WTC11 (cell line): ENCODE measurements around the gene OSMR. TPM values are rescaled to one million over a fixed set of nuclear protein-coding genes. Genes with fewer than 3 reads are reported as not detected.

Experiments used
- ATAC-seq: fragments of 200-7000 bp; cut with Tn5 transposase; 2 replicates; pipeline ENCODE4 v1.10.0; 2021; ENCODE audit warnings: mild to moderate bottlenecking, moderate library complexity
- CTCF ChIA-PET: fragments of 300-600 bp; sonication (Branson Sonifier 250); formaldehyde crosslinking; loops from one replicate; lab custom pipeline; 2021; ENCODE audit warnings: antibody characterized with exemption; lab: Charles Lee
- POLR2A ChIA-PET: fragments of 350-600 bp; sonication (Branson Sonifier 250); formaldehyde crosslinking; loops from one replicate; lab custom pipeline; 2021; ENCODE audit warnings: antibody characterized with exemption; lab: Charles Lee
- DNase-seq: peaks from one replicate; pipeline ENCODE4 v3.0.0; 2021; ENCODE audit warnings: low spot score
- H3K27ac Mint-ChIP-seq: 2 replicates; pipeline ENCODE4 v1.8.0; 2021; ENCODE audit warnings: mixed read lengths
- H3K27me3 Mint-ChIP-seq: 2 replicates; pipeline ENCODE4 v1.8.0; 2021; ENCODE audit warnings: low read depth, mild to moderate bottlenecking, moderate library complexity, mixed read lengths
- H3K36me3 Mint-ChIP-seq: 2 replicates; pipeline ENCODE4 v1.8.0; 2021; ENCODE audit warnings: mixed read lengths
- H3K4me1 Mint-ChIP-seq: 2 replicates; pipeline ENCODE4 v1.8.0; 2022; ENCODE audit warnings: mixed read lengths
- H3K4me3 Mint-ChIP-seq: 2 replicates; pipeline ENCODE4 v1.8.0; 2021; ENCODE audit warnings: mild to moderate bottlenecking, moderate library complexity, mixed read lengths
- H3K9me3 Mint-ChIP-seq: 2 replicates; pipeline ENCODE4 v1.8.0; 2021; ENCODE audit warnings: mixed read lengths
- ATF3 ChIP-seq: sonication (generic); formaldehyde crosslinking; conservative IDR thresholded peaks from 2 replicates; pipeline ENCODE4 v1.8.1; 2022; ENCODE audit warnings: mild to moderate bottlenecking, missing genetic modification reagents
- E2F4 ChIP-seq: sonication (generic); formaldehyde crosslinking; IDR thresholded peaks from 2 replicates; pipeline ENCODE4 v1.8.1; 2022; ENCODE audit warnings: low read depth, mild to moderate bottlenecking, moderate library complexity, missing genetic modification reagents, borderline replicate concordance
- ETV6 ChIP-seq: sonication (generic); formaldehyde crosslinking; IDR thresholded peaks from 2 replicates; pipeline ENCODE4 v1.8.1; 2022; ENCODE audit warnings: mild to moderate bottlenecking, missing genetic modification reagents
- GABPB1 ChIP-seq: sonication (generic); formaldehyde crosslinking; IDR thresholded peaks from 2 replicates; pipeline ENCODE4 v1.8.1; 2023; ENCODE audit warnings: mild to moderate bottlenecking, missing genetic modification reagents
- HMGA2 ChIP-seq: fragments of 250-450 bp; sonication (Bioruptor Pico); IDR thresholded peaks from 2 replicates; pipeline ENCODE4 v1.4.0; 2021; ENCODE audit warnings: mild to moderate bottlenecking, moderate library complexity
- KAT7 ChIP-seq: sonication (generic); formaldehyde crosslinking; IDR thresholded peaks from 2 replicates; pipeline ENCODE4 v1.8.1; 2023; ENCODE audit warnings: missing genetic modification reagents, mild to moderate bottlenecking, borderline replicate concordance
- NFE2L1 ChIP-seq: sonication (generic); formaldehyde crosslinking; IDR thresholded peaks from 2 replicates; pipeline ENCODE4 v1.8.1; 2023; ENCODE audit warnings: missing genetic modification reagents
- NR1H2 ChIP-seq: sonication (generic); formaldehyde crosslinking; IDR thresholded peaks from 2 replicates; pipeline ENCODE4 v1.9.0; 2021; ENCODE audit warnings: mild to moderate bottlenecking, moderate library complexity, missing genetic modification reagents
- PRRX2 ChIP-seq: fragments of 250-450 bp; sonication (Bioruptor Pico); IDR thresholded peaks from 2 replicates; pipeline ENCODE4 v1.8.0; 2021; ENCODE audit warnings: mild to moderate bottlenecking
- RORB ChIP-seq: fragments of 250-450 bp; sonication (Bioruptor Pico); IDR thresholded peaks from 2 replicates; pipeline ENCODE4 v1.9.0; 2021; ENCODE audit warnings: mild to moderate bottlenecking
- SMAD3 ChIP-seq: sonication (generic); formaldehyde crosslinking; IDR thresholded peaks from 2 replicates; pipeline ENCODE4 v1.8.0; 2022; ENCODE audit warnings: missing genetic modification reagents, mild to moderate bottlenecking, borderline replicate concordance
- TP53 ChIP-seq: sonication (generic); formaldehyde crosslinking; IDR thresholded peaks from 2 replicates; pipeline ENCODE4 v1.8.1; 2023; ENCODE audit warnings: mild to moderate bottlenecking, missing genetic modification reagents
- ZNF121 ChIP-seq: sonication (generic); formaldehyde crosslinking; IDR thresholded peaks from 2 replicates; pipeline ENCODE4 v1.8.0; 2023; ENCODE audit warnings: missing genetic modification reagents
- ZNF219 ChIP-seq: sonication (generic); formaldehyde crosslinking; IDR thresholded peaks from 2 replicates; pipeline ENCODE4 v1.8.0; 2023; ENCODE audit warnings: missing genetic modification reagents, mild to moderate bottlenecking, borderline replicate concordance
- ZNF263 ChIP-seq: sonication (generic); formaldehyde crosslinking; IDR thresholded peaks from 2 replicates; pipeline ENCODE4 v1.8.1; 2022; ENCODE audit warnings: low read depth, mild to moderate bottlenecking, moderate library complexity, missing genetic modification reagents
- ZNF416 ChIP-seq: fragments of 250-450 bp; sonication (Bioruptor Pico); IDR thresholded peaks from 2 replicates; pipeline ENCODE4 v1.9.0; 2021; ENCODE audit warnings: mild to moderate bottlenecking, inconsistent platforms
- total RNA-seq: library from RNA; stranded (reverse); gene quantifications from 3 replicates; pipeline ENCODE4 v1.2.3, GENCODE V29; 2021
- TF ChIP-seq, protein P1 (sequence below): fragments of 250-450 bp; sonication (Bioruptor Pico); IDR thresholded peaks from 2 replicates; pipeline ENCODE4 v1.9.0; 2021; ENCODE audit warnings: moderate library complexity, mild to moderate bottlenecking, inconsistent platforms, borderline replicate concordance
- TF ChIP-seq, protein P2 (sequence below): sonication (generic); formaldehyde crosslinking; IDR thresholded peaks from 2 replicates; pipeline ENCODE4 v1.8.1; 2022; ENCODE audit warnings: mild to moderate bottlenecking, moderate library complexity, missing genetic modification reagents
- TF ChIP-seq, protein P3 (sequence below): sonication (generic); formaldehyde crosslinking; IDR thresholded peaks from 2 replicates; pipeline ENCODE4 v1.8.1; 2023; ENCODE audit warnings: mild to moderate bottlenecking, missing genetic modification reagents, moderate library complexity
- TF ChIP-seq, protein P4 (sequence below): sonication (generic); formaldehyde crosslinking; IDR thresholded peaks from 2 replicates; pipeline ENCODE4 v1.8.1; 2023; ENCODE audit warnings: mild to moderate bottlenecking, missing genetic modification reagents, moderate library complexity
- TF ChIP-seq, protein P5 (sequence below): fragments of 200-600 bp; IDR thresholded peaks from 2 replicates; pipeline ENCODE4 v1.8.0; 2022; ENCODE audit warnings: antibody characterized with exemption
- TF ChIP-seq, protein P6 (sequence below): sonication (generic); formaldehyde crosslinking; IDR thresholded peaks from 2 replicates; pipeline ENCODE4 v1.8.1; 2023; ENCODE audit warnings: mild to moderate bottlenecking, missing genetic modification reagents

OSMR gene
- total RNA-seq, 1 experiment from 2014 or later, result 2.3 TPM

- no peak overlapping the region for H3K4me3 Mint-ChIP-seq
- H3K27me3 Mint-ChIP-seq, result no peaks in the 10 kb centered on the region
- no peak overlapping the region for H3K27ac Mint-ChIP-seq
- peaks cover 25% of the 10 kb centered on the region for H3K36me3 Mint-ChIP-seq
- ATAC-seq (no peak), DNase-seq (no peak)
- ChIA-PET CTCF (no interaction called here), POLR2A (no interaction called here)
- H3K4me1 Mint-ChIP-seq, result no peaks in the 10 kb centered on the region
- no peaks in the 10 kb centered on the region for H3K9me3 Mint-ChIP-seq
- TF ChIP-seq, protein P1, sequence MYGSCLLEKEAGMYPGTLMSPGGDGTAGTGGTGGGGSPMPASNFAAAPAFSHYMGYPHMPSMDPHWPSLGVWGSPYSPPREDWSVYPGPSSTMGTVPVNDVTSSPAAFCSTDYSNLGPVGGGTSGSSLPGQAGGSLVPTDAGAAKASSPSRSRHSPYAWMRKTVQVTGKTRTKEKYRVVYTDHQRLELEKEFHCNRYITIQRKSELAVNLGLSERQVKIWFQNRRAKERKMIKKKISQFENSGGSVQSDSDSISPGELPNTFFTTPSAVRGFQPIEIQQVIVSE, result no peak
- TF ChIP-seq ETV6 (CRISPR knock-in tag), result no peak
These were observed 98.5 kb downstream of the OSMR start for GRCh38 chr5:38944282-38944681.

- DNase-seq, result no peak
- no peak for TF ChIP-seq NR1H2
- TF ChIP-seq KAT7 (CRISPR knock-in tag), result no peak
- TF ChIP-seq, protein P2, sequence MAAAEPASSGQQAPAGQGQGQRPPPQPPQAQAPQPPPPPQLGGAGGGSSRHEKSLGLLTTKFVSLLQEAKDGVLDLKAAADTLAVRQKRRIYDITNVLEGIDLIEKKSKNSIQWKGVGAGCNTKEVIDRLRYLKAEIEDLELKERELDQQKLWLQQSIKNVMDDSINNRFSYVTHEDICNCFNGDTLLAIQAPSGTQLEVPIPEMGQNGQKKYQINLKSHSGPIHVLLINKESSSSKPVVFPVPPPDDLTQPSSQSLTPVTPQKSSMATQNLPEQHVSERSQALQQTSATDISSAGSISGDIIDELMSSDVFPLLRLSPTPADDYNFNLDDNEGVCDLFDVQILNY, result no peak
- TF ChIP-seq RORB (CRISPR knock-in tag), result no peak
- H3K9me3 Mint-ChIP-seq, result no peaks in the 10 kb centered on the region
- H3K27ac Mint-ChIP-seq, result no peak overlapping the region
- no peaks in the 10 kb centered on the region for H3K4me1 Mint-ChIP-seq
- ATAC-seq, result no peak
- POLR2A ChIA-PET, result no interaction called here
- H3K36me3 Mint-ChIP-seq, result peaks cover 43% of the 10 kb centered on the region
- CTCF ChIA-PET, result no interaction called here
- H3K27me3 Mint-ChIP-seq, result no peaks in the 10 kb centered on the region
- H3K4me3 Mint-ChIP-seq, result no peak overlapping the region
These were observed 102.7 kb downstream of the OSMR start for GRCh38 chr5:38948501-38948900.

- Mint-ChIP-seq H3K36me3 (peaks cover 54% of the 10 kb centered on the region), H3K27ac (no peak overlapping the region), H3K9me3 (no peaks in the 10 kb centered on the region), H3K4me1 (no peaks in the 10 kb centered on the region), H3K4me3 (no peak overlapping the region), H3K27me3 (no peaks in the 10 kb centered on the region)
- POLR2A ChIA-PET, result no interaction called here
- CTCF ChIA-PET, result no interaction called here
- ATAC-seq, result no peak
- no peak for DNase-seq
- TF ChIP-seq ZNF263 (CRISPR knock-in tag) (no peak), GABPB1 (CRISPR knock-in tag) (no peak), ZNF219 (CRISPR knock-in tag) (no peak), KAT7 (CRISPR knock-in tag) (no peak), E2F4 (CRISPR knock-in tag) (no peak), ZNF121 (CRISPR knock-in tag) (no peak), ATF3 (CRISPR knock-in tag) (no peak), TP53 (CRISPR knock-in tag) (no peak), NFE2L1 (CRISPR knock-in tag) (no peak), SMAD3 (CRISPR knock-in tag) (no peak), PRRX2 (CRISPR knock-in tag) (no peak), HMGA2 (CRISPR knock-in tag) (no peak), ZNF416 (no peak)
- TF ChIP-seq, protein P3, sequence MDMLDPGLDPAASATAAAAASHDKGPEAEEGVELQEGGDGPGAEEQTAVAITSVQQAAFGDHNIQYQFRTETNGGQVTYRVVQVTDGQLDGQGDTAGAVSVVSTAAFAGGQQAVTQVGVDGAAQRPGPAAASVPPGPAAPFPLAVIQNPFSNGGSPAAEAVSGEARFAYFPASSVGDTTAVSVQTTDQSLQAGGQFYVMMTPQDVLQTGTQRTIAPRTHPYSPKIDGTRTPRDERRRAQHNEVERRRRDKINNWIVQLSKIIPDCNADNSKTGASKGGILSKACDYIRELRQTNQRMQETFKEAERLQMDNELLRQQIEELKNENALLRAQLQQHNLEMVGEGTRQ (CRISPR knock-in tag), result no peak
- TF ChIP-seq, protein P4, sequence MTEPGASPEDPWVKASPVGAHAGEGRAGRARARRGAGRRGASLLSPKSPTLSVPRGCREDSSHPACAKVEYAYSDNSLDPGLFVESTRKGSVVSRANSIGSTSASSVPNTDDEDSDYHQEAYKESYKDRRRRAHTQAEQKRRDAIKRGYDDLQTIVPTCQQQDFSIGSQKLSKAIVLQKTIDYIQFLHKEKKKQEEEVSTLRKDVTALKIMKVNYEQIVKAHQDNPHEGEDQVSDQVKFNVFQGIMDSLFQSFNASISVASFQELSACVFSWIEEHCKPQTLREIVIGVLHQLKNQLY (CRISPR knock-in tag), result no peak
- TF ChIP-seq, protein P5, sequence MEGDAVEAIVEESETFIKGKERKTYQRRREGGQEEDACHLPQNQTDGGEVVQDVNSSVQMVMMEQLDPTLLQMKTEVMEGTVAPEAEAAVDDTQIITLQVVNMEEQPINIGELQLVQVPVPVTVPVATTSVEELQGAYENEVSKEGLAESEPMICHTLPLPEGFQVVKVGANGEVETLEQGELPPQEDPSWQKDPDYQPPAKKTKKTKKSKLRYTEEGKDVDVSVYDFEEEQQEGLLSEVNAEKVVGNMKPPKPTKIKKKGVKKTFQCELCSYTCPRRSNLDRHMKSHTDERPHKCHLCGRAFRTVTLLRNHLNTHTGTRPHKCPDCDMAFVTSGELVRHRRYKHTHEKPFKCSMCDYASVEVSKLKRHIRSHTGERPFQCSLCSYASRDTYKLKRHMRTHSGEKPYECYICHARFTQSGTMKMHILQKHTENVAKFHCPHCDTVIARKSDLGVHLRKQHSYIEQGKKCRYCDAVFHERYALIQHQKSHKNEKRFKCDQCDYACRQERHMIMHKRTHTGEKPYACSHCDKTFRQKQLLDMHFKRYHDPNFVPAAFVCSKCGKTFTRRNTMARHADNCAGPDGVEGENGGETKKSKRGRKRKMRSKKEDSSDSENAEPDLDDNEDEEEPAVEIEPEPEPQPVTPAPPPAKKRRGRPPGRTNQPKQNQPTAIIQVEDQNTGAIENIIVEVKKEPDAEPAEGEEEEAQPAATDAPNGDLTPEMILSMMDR, result no peak
- TF ChIP-seq, protein P6, sequence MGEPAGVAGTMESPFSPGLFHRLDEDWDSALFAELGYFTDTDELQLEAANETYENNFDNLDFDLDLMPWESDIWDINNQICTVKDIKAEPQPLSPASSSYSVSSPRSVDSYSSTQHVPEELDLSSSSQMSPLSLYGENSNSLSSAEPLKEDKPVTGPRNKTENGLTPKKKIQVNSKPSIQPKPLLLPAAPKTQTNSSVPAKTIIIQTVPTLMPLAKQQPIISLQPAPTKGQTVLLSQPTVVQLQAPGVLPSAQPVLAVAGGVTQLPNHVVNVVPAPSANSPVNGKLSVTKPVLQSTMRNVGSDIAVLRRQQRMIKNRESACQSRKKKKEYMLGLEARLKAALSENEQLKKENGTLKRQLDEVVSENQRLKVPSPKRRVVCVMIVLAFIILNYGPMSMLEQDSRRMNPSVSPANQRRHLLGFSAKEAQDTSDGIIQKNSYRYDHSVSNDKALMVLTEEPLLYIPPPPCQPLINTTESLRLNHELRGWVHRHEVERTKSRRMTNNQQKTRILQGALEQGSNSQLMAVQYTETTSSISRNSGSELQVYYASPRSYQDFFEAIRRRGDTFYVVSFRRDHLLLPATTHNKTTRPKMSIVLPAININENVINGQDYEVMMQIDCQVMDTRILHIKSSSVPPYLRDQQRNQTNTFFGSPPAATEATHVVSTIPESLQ, result no peak
These were observed 107.7 kb downstream of the OSMR start for GRCh38 chr5:38953426-38954012.
